ENCODE measurements around the gene UNK. TPM values are rescaled to one million over a fixed set of nuclear protein-coding genes. Genes with fewer than 3 reads are reported as not detected.

Gene UNK
- total and polyA plus RNA-seq, 9 of the 15 experiments (the other 6 are each of a cell fraction or from before 2014, with no cell fraction given), result 12.8 to 38.6 (median 24.8) TPM

- TF ChIP-seq PKNOX1 (IDR thresholded peaks at IDR 0.05) (peak; percentile 60; the same call in 1 of the 2 replicates), ZZZ3 (IDR thresholded peaks at IDR 0.05) (no peak), TEAD2 (tag; IDR thresholded peaks at IDR 0.05) (no peak), ZNF696 (CRISPR knock-in tag; conservative IDR thresholded peaks at IDR 0.05) (no peak), ATF3 (IDR thresholded peaks at IDR 0.05) (peak; percentile 27; the same call in 1 of the 2 replicates), ATF3 (CRISPR knock-in tag; conservative IDR thresholded peaks at IDR 0.05) (0 out of 2 replicates have a peak, but pooled peaks have one; percentile 43), RFX1 (IDR thresholded peaks at IDR 0.05) (no peak), ILK (tag; IDR thresholded peaks at IDR 0.05; ENCODE audit: borderline replicate concordance, low read depth) (no peak), ZNF639 (CRISPR knock-in tag; conservative IDR thresholded peaks at IDR 0.05 in 1 of 2, IDR thresholded peaks at IDR 0.05 in 1 of 2) (peak in 1 of 2 experiments; percentile 88; a peak in 2 of 4 replicates), NRF1 (conservative IDR thresholded peaks at IDR 0.05 in 1 of 2, IDR thresholded peaks at IDR 0.05 in 1 of 2) (peak; percentile 92 to 94), JUN (IDR thresholded peaks at IDR 0.05; ENCODE audit: borderline replicate concordance, low read depth, low read length) (peak; percentile 58; the same call in 1 of the 2 replicates), JUN (CRISPR knock-in tag; IDR thresholded peaks at IDR 0.05; ENCODE audit: borderline replicate concordance) (peak; percentile 95), PHTF2 (CRISPR knock-in tag; IDR thresholded peaks at IDR 0.05) (no peak), HOXB6 (CRISPR knock-in tag; IDR thresholded peaks at IDR 0.05; ENCODE audit: borderline replicate concordance) (no peak), ZBTB49 (CRISPR knock-in tag; IDR thresholded peaks at IDR 0.05; ENCODE audit: borderline replicate concordance) (no peak), ARID2 (IDR thresholded peaks at IDR 0.05) (0 out of 2 replicates have a peak, but pooled peaks have one; percentile 22), MAFF (IDR thresholded peaks at IDR 0.05; ENCODE audit: low read length) (no peak), IFI16 (CRISPR knock-in tag; IDR thresholded peaks at IDR 0.05) (no peak), POLR3G (IDR thresholded peaks at IDR 0.05; ENCODE audit: extremely low read depth, insufficient read length, insufficient replicate concordance) (no peak), ELK3 (CRISPR knock-in tag; IDR thresholded peaks at IDR 0.05) (no peak)
Observed at GRCh38 chr17:75855310-75856061, 70.9 kb downstream of the UNK start, which contains the start of gene WBP2 (continued).
